SH-SY5Y (cell line): ENCODE data around the gene TINAGL1.

Source experiments
- GATA2 ChIP-seq: IDR thresholded peaks from 2 replicates; pipeline ENCODE4 v1.6.1; 2011; ENCODE audit warnings: mild to moderate bottlenecking, low read depth, low read length
- GATA3 ChIP-seq: IDR thresholded peaks from 2 replicates; pipeline ENCODE4 v1.6.1; 2011; ENCODE audit warnings: low read depth, mild to moderate bottlenecking, low read length, moderate library complexity

TINAGL1 gene

GRCh38 chr1:31632649-31633048, 56.3 kb downstream of the TINAGL1 start:
- no peak for TF ChIP-seq GATA2
- TF ChIP-seq GATA3 = no peak

- TF ChIP-seq GATA3 (no peak), GATA2 (no peak)
Observed at GRCh38 chr1:31633117-31633516, 56.8 kb downstream of the TINAGL1 start.
